SU-DHL-6 (cell line): ENCODE results near the gene GAL3ST1.

ENCODE experiments used
- H2AFZ ChIP-seq: fragments of 200-600 bp; sonication (generic); 2 replicates; pipeline ENCODE4 v1.6.1; 2014; ENCODE audit warnings: low read depth, mild to moderate bottlenecking, moderate library complexity, mixed read lengths, antibody characterized with exemption, low read length; ENCODE audit not compliant: severe bottlenecking
- H3F3A ChIP-seq: fragments of 200-600 bp; shearing (Covaris generic); 2 replicates; pipeline ENCODE4 v1.6.0; 2016; ENCODE audit warnings: antibody characterized with exemption, mild to moderate bottlenecking; ENCODE audit not compliant: insufficient read depth
- H3K27ac ChIP-seq: fragments of 200-600 bp; sonication (generic); 2 replicates; pipeline ENCODE4 v1.5.1; 2016; ENCODE audit warnings: low read depth, mild to moderate bottlenecking, low read length, moderate library complexity, mixed read lengths
- H3K27me3 ChIP-seq: fragments of 200-600 bp; sonication (generic), shearing (Covaris generic); 2 replicates; pipeline ENCODE4 v1.6.0; 2014; ENCODE audit warnings: mild to moderate bottlenecking, low read length
- H3K36me3 ChIP-seq: fragments of 200-600 bp; sonication (generic); 2 replicates; pipeline ENCODE4 v1.6.1; 2014; ENCODE audit warnings: mild to moderate bottlenecking, low read length, mixed read lengths
- H3K4me2 ChIP-seq: fragments of 300-600, 200-600 bp; shearing (Covaris generic), sonication (generic); 2 replicates; pipeline ENCODE4 v1.6.0; 2014; ENCODE audit warnings: low read length, low read depth, mild to moderate bottlenecking; ENCODE audit not compliant: poor library complexity, severe bottlenecking
- H3K4me3 ChIP-seq: fragments of 200-600 bp; sonication (generic); 2 replicates; pipeline ENCODE4 v1.5.1; 2014; ENCODE audit warnings: antibody characterized with exemption, low read length, mild to moderate bottlenecking, mixed read lengths; ENCODE audit not compliant: insufficient read depth, poor library complexity, severe bottlenecking
- H3K79me2 ChIP-seq: fragments of 200-600 bp; sonication (generic); 2 replicates; pipeline ENCODE4 v1.6.1; 2014; ENCODE audit warnings: mild to moderate bottlenecking, low read length, moderate library complexity; ENCODE audit not compliant: insufficient read depth
- H3K9ac ChIP-seq: fragments of 200-600 bp; sonication (generic); 2 replicates; pipeline ENCODE4 v1.7.0; 2014; ENCODE audit warnings: mild to moderate bottlenecking, low read length
- H3K9me2 ChIP-seq: fragments of 200-600 bp; sonication (generic); replicated peaks from 2 replicates; pipeline ENCODE4 v1.6.1; 2014; ENCODE audit warnings: low read length; ENCODE audit not compliant: insufficient read depth
- H3K9me3 ChIP-seq: fragments of 200-600 bp; sonication (generic); 2 replicates; pipeline ENCODE4 v1.6.1; 2014; ENCODE audit warnings: low read length, mixed read lengths; ENCODE audit not compliant: insufficient read depth
- H4K20me1 ChIP-seq: fragments of 200-600 bp; sonication (generic); 2 replicates; pipeline ENCODE4 v1.6.1; 2014; ENCODE audit warnings: low read depth, mild to moderate bottlenecking, antibody characterized with exemption, low read length, moderate library complexity, mixed read lengths
- EZH2phosphoT487 ChIP-seq: fragments of 200-600 bp; sonication (generic), shearing (Covaris generic); conservative IDR thresholded peaks from 2 replicates; pipeline ENCODE4 v1.6.1; 2018; ENCODE audit warnings: mild to moderate bottlenecking, antibody characterized with exemption, low read length, moderate library complexity, mixed read lengths
- TF ChIP-seq, protein P1 (sequence below): fragments of 200-600 bp; sonication (generic); IDR thresholded peaks from one replicate; pipeline ENCODE4 v1.5.1; 2017; ENCODE audit warnings: antibody characterized with exemption, mild to moderate bottlenecking, low read length, moderate library complexity; ENCODE audit not compliant: insufficient read depth, poor library complexity, severe bottlenecking

GAL3ST1 gene

DNA sequence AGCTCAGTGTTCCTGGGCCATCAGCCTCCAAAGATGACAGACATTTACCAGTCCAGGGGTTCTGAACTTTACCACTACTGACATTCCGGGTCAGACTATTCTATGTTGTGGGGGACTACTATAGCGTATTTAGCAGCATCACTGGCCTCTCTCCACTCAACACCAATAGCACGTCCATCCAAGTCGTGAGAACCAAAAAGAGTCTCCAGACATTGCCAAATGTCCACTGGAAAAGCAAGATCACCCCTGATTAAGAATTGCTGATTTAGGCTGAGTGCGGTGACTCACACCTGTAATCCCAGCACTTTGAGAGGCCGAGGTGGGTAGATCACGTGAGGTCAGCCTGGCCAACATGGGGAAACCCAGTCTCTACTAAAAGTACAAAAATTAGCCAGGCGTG, 11.9 kb upstream of the GAL3ST1 start:
- Histone ChIP-seq H4K20me1 (no peaks in the 10 kb centered on the region; the same call in 1 of the 2 replicates), H3K4me3 (no peak overlapping the region), H2AFZ (no peak overlapping the region), H3F3A (no peaks in the 10 kb centered on the region), H3K79me2 (peaks cover 25% of the 10 kb centered on the region), H3K9ac (no peak overlapping the region), H3K9me2 (no peaks in the 10 kb centered on the region), H3K9me3 (no peaks in the 10 kb centered on the region), H3K4me2 (no peak overlapping the region), H3K27ac (no peak overlapping the region), H3K27me3 (no peaks in the 10 kb centered on the region), H3K36me3 (no peaks in the 10 kb centered on the region)
- no peak for TF ChIP-seq EZH2phosphoT487
- TF ChIP-seq, protein P1, sequence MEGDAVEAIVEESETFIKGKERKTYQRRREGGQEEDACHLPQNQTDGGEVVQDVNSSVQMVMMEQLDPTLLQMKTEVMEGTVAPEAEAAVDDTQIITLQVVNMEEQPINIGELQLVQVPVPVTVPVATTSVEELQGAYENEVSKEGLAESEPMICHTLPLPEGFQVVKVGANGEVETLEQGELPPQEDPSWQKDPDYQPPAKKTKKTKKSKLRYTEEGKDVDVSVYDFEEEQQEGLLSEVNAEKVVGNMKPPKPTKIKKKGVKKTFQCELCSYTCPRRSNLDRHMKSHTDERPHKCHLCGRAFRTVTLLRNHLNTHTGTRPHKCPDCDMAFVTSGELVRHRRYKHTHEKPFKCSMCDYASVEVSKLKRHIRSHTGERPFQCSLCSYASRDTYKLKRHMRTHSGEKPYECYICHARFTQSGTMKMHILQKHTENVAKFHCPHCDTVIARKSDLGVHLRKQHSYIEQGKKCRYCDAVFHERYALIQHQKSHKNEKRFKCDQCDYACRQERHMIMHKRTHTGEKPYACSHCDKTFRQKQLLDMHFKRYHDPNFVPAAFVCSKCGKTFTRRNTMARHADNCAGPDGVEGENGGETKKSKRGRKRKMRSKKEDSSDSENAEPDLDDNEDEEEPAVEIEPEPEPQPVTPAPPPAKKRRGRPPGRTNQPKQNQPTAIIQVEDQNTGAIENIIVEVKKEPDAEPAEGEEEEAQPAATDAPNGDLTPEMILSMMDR: no peak

DNA sequence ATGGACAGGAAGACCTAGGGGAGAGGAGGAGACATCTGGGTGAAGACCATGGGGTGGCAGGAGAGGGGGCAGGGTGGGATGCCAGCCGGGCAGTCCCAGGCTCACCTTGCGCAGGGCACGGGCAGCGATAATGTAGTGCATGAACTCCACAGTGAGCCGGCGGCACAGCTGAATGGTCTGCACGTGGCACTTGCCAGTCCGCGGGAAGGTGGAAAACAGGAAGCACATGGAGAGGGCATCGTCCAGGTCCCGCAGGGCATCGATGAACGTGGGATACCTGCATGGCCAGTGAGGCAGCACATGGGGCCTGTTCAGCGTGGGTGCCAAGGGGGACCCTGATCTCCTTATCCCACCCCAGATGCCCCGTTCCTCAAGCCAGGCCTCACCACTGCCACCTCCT, 10.0 kb upstream of the GAL3ST1 start:
- H3K9me3 ChIP-seq: no peaks in the 10 kb centered on the region
- no peaks in the 10 kb centered on the region for H3K27me3 ChIP-seq
- no peaks in the 10 kb centered on the region for H3K36me3 ChIP-seq
- H2AFZ ChIP-seq: no peak overlapping the region
- TF ChIP-seq, protein P1: no peak
- no peak for TF ChIP-seq EZH2phosphoT487
- no peak overlapping the region for H3K9ac ChIP-seq
- no peaks in the 10 kb centered on the region for H3K9me2 ChIP-seq
- H3K27ac ChIP-seq: no peak overlapping the region
- no peaks in the 10 kb centered on the region for H3F3A ChIP-seq
- peaks cover 6% of the 10 kb centered on the region for H3K79me2 ChIP-seq
- H4K20me1 ChIP-seq: no peaks in the 10 kb centered on the region
- H3K4me2 ChIP-seq: no peak overlapping the region
- no peak overlapping the region for H3K4me3 ChIP-seq

DNA sequence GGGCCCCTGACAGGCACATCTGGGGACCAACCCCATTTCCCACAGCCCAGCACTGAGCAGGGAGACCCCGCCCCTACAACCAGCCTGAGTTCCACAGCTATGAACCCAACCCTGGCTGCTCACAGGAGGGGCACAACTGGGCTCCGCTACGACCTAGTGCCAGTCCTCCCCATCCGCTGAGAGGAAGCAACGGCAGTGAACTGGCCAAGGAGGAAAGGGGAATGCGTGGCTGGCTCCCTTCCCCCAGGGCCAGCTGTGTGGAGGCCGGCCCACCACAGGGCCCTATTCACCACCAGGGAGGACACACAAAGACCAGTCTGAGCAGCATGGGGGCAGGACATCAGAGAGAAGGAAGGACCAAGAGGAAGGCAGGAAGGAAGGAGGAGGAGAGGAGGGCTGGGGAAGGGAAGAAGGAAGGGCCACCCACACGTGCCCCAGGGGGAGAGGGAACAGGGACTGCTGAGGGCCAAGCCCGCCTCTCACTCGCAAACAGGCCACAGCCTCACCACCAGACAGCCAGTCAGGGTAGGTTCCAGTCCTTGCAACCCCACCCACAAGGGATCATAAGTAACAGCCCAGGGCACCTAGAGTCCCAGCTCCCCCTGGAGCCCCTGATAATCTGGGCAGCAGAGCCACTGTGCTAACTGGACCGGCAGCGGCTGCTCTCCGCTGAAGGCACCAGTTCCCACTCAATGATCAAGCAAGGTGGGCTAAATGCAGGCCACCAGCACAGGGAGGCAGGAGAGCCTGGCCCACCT, 8.5 kb upstream of the GAL3ST1 start:
- H3K27me3 ChIP-seq: no peaks in the 10 kb centered on the region
- no peak overlapping the region for H2AFZ ChIP-seq
- no peaks in the 10 kb centered on the region for H3K79me2 ChIP-seq
- H4K20me1 ChIP-seq: no peaks in the 10 kb centered on the region
- TF ChIP-seq EZH2phosphoT487: no peak
- TF ChIP-seq, protein P1: no peak
- H3F3A ChIP-seq: no peaks in the 10 kb centered on the region
- H3K4me3 ChIP-seq: no peak overlapping the region
- H3K9me2 ChIP-seq: no peaks in the 10 kb centered on the region
- H3K9ac ChIP-seq: no peak overlapping the region
- no peaks in the 10 kb centered on the region for H3K36me3 ChIP-seq
- no peaks in the 10 kb centered on the region for H3K9me3 ChIP-seq
- H3K4me2 ChIP-seq: no peak overlapping the region
- no peak overlapping the region for H3K27ac ChIP-seq
